ENCODE measurements around the gene NMT1. TPM values are rescaled to one million over a fixed set of nuclear protein-coding genes. Genes with fewer than 3 reads are reported as not detected.

NMT1 gene
- total RNA-seq, 6 donors from 2014 or later = 55.1 to 132 (median 92.3) TPM

DNA sequence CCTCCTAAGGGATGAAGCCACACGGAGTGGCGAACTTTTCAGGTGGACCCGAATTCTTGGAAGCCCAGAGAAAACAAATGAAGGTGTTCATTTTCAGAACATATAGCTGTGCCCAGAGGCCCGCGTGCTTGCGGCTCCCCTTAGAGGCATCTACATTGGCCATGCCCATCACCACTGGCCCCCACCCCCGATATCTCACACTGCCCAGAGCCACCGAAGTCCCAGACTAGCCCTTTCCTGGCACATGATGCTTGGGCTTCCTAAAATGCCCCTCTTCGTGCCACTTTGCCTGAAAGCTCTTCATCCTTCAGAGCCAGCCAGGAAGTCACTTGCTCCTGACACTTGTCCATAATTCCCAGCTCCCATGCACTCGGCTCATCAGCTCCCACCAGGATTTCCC lies 85.0 kb downstream of the NMT1 start:
- Histone ChIP-seq H3K4me1 (peaks cover 35 to 55% (median 36%) of the 10 kb centered on the region in 4 donors), H3K27me3 (no peaks in the 10 kb centered on the region), H3K4me3 (no peak overlapping the region), H3K36me3 (no peaks in the 10 kb centered on the region), H3K9me3 (no peaks in the 10 kb centered on the region), H3K27ac (peak overlapping the region; percentile 94 to 99 (median 98))
- TF ChIP-seq, protein P1, sequence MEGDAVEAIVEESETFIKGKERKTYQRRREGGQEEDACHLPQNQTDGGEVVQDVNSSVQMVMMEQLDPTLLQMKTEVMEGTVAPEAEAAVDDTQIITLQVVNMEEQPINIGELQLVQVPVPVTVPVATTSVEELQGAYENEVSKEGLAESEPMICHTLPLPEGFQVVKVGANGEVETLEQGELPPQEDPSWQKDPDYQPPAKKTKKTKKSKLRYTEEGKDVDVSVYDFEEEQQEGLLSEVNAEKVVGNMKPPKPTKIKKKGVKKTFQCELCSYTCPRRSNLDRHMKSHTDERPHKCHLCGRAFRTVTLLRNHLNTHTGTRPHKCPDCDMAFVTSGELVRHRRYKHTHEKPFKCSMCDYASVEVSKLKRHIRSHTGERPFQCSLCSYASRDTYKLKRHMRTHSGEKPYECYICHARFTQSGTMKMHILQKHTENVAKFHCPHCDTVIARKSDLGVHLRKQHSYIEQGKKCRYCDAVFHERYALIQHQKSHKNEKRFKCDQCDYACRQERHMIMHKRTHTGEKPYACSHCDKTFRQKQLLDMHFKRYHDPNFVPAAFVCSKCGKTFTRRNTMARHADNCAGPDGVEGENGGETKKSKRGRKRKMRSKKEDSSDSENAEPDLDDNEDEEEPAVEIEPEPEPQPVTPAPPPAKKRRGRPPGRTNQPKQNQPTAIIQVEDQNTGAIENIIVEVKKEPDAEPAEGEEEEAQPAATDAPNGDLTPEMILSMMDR (IDR thresholded peaks at IDR 0.05) = no peak
- TF ChIP-seq POLR2A (IDR thresholded peaks at IDR 0.05) (no peak), EP300 (IDR thresholded peaks at IDR 0.05) (no peak), POLR2AphosphoS5 (IDR thresholded peaks at IDR 0.05) (no peak)
- DNase-seq (no peak), ATAC-seq (ENCODE audit: low FRiP score in 2 of 2) (no peak)
- WGBS, 2 donors = 89 to 92% methylated on average over 10 of the region's 10 CpGs

DNA sequence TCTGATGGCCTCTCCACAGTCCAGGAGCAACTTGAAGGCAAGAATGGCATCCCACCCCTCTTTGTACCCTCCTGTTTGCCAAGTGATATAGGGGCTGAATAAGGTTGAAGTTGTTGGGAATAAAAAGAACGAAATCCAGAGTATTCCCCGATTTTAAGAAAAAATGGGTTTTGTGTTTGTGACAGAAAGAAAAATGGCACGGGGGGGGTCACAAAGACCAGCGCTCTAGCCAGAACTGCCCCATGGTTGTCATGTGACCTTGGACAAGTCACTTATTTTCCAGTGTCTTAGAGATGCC lies 85.4 kb downstream of the NMT1 start:
- no peak for DNase-seq
- peak overlapping the region; percentile 94 to 99 (median 98) for H3K27ac ChIP-seq

DNA sequence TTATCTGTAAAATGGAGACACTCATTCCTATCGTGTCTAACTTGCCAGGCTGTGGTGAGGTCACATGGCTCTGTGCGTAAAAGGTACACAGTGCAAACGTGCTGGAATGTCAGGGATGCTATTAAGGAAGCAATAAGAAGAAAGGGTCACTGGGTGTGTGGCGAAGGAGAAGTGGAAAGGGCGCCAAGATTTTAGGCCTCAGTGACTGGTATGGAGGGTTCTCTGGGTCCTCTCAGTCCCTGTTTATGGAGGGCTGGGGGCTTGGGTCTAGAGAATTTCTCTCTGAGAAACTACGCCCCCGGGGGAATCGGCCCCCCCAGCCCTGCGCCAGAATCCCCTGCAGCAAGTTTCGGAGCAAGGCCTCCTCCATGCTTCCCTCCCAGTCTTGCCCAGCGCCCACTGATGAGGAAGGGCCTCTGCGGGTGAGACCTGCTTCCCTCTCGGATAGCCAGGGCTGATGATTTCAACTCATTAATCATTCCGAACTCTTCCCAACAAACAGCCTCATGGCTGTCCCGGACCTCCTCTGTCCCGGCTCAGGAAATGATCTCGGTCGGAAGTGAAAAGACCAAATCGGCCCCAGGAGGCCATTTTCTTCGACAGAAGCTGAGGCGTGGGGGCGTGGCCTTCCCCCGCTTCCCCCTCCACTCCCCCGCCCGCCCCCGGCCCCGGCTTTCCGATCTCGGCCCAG lies 85.9 kb downstream of the NMT1 start:
- TF ChIP-seq EP300 (IDR thresholded peaks at IDR 0.05) (no peak), POLR2A (IDR thresholded peaks at IDR 0.05) (peak in 2 of 4 donors; percentile 2 to 33), POLR2AphosphoS5 (IDR thresholded peaks at IDR 0.05) (peak in 1 of 2 donors; percentile 21)
- TF ChIP-seq, protein P1 (IDR thresholded peaks at IDR 0.05) = no peak
- DNase-seq (peak; percentile 63 to 90), ATAC-seq (ENCODE audit: low FRiP score in 2 of 2) (peak; percentile 33 to 37)
- Histone ChIP-seq H3K4me1 (peaks cover 43 to 62% (median 45%) of the 10 kb centered on the region in 4 donors), H3K27me3 (no peaks in the 10 kb centered on the region), H3K27ac (peak overlapping the region; percentile 94 to 99 (median 98)), H3K36me3 (no peaks in the 10 kb centered on the region), H3K4me3 (peak overlapping the region; percentile 59 to 79 (median 66)), H3K9me3 (no peaks in the 10 kb centered on the region)
- 11 to 21% methylated on average over 13 to 29 of the region's 29 CpGs for WGBS, 2 donors

More for the DNA sequence above, 85.4 kb downstream of the NMT1 start:
- peaks cover 39 to 58% (median 40%) of the 10 kb centered on the region in 4 donors for H3K4me1 ChIP-seq
- H3K36me3 ChIP-seq = no peaks in the 10 kb centered on the region
- no peaks in the 10 kb centered on the region for H3K9me3 ChIP-seq
- WGBS, 2 donors = 78 to 82% methylated on average over 4 of the region's 4 CpGs
- TF ChIP-seq, protein P1 (IDR thresholded peaks at IDR 0.05) = no peak
- H3K27me3 ChIP-seq = no peaks in the 10 kb centered on the region
- H3K4me3 ChIP-seq = peak overlapping the region in 2 of 4 donors; percentile 61 to 79
- no peak for ATAC-seq (ENCODE audit: low FRiP score in 2 of 2)

DNA sequence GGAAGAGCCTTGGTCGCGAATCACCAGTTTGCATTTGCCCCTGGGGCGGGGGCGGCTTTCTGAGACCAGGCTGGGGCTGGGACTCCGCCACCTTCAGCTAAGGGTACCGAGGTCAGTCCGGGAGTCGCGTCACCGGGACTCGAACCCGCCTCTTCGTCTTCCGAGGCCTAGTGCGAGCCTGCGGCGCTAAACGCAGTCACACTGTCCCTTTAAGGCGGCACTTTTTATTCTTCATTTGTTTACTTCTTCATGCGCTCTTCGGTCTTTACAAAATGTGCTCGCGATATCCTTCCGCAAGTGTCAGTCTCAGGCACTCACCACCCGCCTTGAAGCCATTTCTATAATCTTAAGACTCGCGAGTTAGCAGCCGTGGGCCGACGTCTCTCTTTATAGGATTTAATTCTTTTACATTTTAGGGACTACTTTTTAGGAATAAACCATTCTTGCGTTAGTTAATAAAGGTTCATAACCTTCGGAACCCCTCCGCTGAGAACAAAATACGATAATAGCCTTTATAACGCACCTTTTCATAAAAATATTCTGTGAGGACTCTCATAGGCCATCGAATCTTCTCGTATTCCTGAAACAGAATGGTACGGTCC lies 86.6 kb downstream of the NMT1 start:
- Histone ChIP-seq H3K27ac (peak overlapping the region; percentile 94 to 99 (median 98)), H3K9me3 (no peaks in the 10 kb centered on the region), H3K4me1 (peaks cover 50 to 67% (median 50%) of the 10 kb centered on the region in 4 donors), H3K4me3 (peak overlapping the region; percentile 59 to 79 (median 66)), H3K27me3 (no peaks in the 10 kb centered on the region), H3K36me3 (no peaks in the 10 kb centered on the region)
- peak in 1 of 2 donors; percentile 76 for DNase-seq
- peak; percentile 60 to 71 for ATAC-seq (ENCODE audit: low FRiP score in 2 of 2)
- peak in 1 of 4 donors; percentile 50 for TF ChIP-seq POLR2A (IDR thresholded peaks at IDR 0.05)
- peak in 1 of 4 donors; percentile 29 for TF ChIP-seq EP300 (IDR thresholded peaks at IDR 0.05)
- TF ChIP-seq, protein P1 (IDR thresholded peaks at IDR 0.05) = peak in 1 of 6 experiments; percentile 7
- TF ChIP-seq POLR2AphosphoS5 (IDR thresholded peaks at IDR 0.05) = peak; percentile 63 to 67
- WGBS, 2 donors = 0% methylated on average over 31 to 35 of the region's 38 CpGs

Measured in upper lobe of left lung (tissue), 6 donors.